Measurements from ENCODE around the gene SNX25. TPM values are rescaled to one million over a fixed set of nuclear protein-coding genes. Genes with fewer than 3 reads are reported as not detected.
A peak's percentile ranks its signal among the peaks of the same experiment; 100 is the strongest.

The SNX25 gene
- total and polyA plus RNA-seq, 10 of the 15 experiments (the other 5 are each of a cell fraction or from before 2014, with no cell fraction given), result 11.2 to 117 (median 62.8) TPM

DNA sequence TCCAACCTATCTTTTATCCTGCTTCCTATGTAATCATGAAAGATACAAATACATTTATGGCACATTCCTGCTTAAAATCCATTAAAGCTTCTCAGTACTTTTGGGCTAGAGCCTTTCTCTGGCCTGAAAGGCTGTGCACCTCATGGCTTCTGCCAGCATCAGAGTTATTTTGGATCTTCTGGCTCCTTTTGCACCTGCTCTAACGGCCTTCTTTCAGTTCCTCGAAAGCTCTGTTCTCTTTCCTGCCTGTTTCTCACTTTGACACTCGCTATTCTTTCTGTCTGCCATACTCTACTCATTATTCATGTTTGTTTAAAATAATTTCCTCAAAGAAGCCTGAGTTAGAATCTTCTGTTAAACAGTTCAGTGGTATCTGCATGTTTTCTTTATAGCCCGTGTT, 100.4 kb downstream of the SNX25 start:
- intact Hi-C loops (cut with micrococcal nuclease; ENCODE audit: unreplicated experiment), result loop anchor here (5.0 kb wide), 3 partner anchors 272 to 1042 kb away; no protein-coding TSS in a partner anchor
- no TSS peak for BruUV-seq (replicated peaks)
- Histone ChIP-seq H3K79me2 (ENCODE audit: control insufficient read depth, insufficient read depth, low read length) (peaks cover 33% of the 10 kb centered on the region), H3K4me2 (ENCODE audit: control insufficient read depth, insufficient read depth) (peak overlapping the region; percentile 78), H3K36me3 (ENCODE audit: control insufficient read depth in 2 of 2, insufficient read depth in 2 of 2, low read length in 1 of 2) (peaks cover 12 to 39% of the 10 kb centered on the region in 2 experiments), H2AFZ (ENCODE audit: control insufficient read depth, low read depth, low read length) (no peak overlapping the region), H3K9me3 (replicated peaks; ENCODE audit: control insufficient read depth, insufficient read depth, low read length) (no peaks in the 10 kb centered on the region), H3K27me3 (replicated peaks in 1 of 2; ENCODE audit: control insufficient read depth in 2 of 2, insufficient read depth in 2 of 2, low read length in 1 of 2) (no peaks in the 10 kb centered on the region), H3K4me3 (no peak overlapping the region), H3K4me1 (ENCODE audit: control insufficient read depth, insufficient read depth, low read length) (peaks cover 67% of the 10 kb centered on the region), H3K9ac (ENCODE audit: control insufficient read depth, insufficient read depth, low read length) (peak overlapping the region; percentile 78), H4K20me1 (ENCODE audit: control insufficient read depth, insufficient read depth) (no peaks in the 10 kb centered on the region), H3K27ac (ENCODE audit: control insufficient read depth, insufficient read depth) (peak overlapping the region; percentile 99)
- 0% methylated on average over 4 of the region's 4 CpGs for WGBS (ENCODE audit: insufficient coverage, insufficient replicate concordance, low lambda C conversion rate, missing lambda C conversion rate)
- FAIRE-seq (peak; percentile 77), DNase-seq (ENCODE audit: low read depth, low spot score) (peak; percentile 78), ATAC-seq (peak; percentile 66)
- ChIA-PET SMC1A (ENCODE audit: uncharacterized antibody, unreplicated experiment) (interaction anchor here (0.8 to 10.9 kb wide), 12 partner anchors 11 to 133 kb away, joined by 3 to 132 read pairs (median 10); partner anchors contain the start of genes ANKRD37, LRP2BP and SNX25), POLR2A (interaction anchor here (0.6 to 7.5 kb wide), 9 partner anchors 22 to 118 kb away, joined by 3 to 91 read pairs (median 9); partner anchors contain the start of genes ANKRD37, LRP2BP and SNX25), RAD21 (ENCODE audit: unreplicated experiment) (interaction anchor here (1.3 to 6.9 kb wide), 13 partner anchors 23 to 288 kb away, joined by 3 to 69 read pairs (median 7); partner anchors contain the start of genes ANKRD37, LRP2BP and SNX25), CTCF (interaction anchor here (0.7 to 10.2 kb wide), 6 partner anchors 9 to 125 kb away, joined by 3 to 75 read pairs (median 4); no protein-coding TSS in a partner anchor)
- in situ Hi-C loops (cut with MboI), result no loop called here
- TF ChIP-seq SUPT20H (IDR thresholded peaks at IDR 0.05; ENCODE audit: borderline replicate concordance, control insufficient read depth, low read depth, low read length), result no peak
- no peak for TF ChIP-seq ZNF622 (IDR thresholded peaks at IDR 0.05)
- TF ChIP-seq, protein P1, sequence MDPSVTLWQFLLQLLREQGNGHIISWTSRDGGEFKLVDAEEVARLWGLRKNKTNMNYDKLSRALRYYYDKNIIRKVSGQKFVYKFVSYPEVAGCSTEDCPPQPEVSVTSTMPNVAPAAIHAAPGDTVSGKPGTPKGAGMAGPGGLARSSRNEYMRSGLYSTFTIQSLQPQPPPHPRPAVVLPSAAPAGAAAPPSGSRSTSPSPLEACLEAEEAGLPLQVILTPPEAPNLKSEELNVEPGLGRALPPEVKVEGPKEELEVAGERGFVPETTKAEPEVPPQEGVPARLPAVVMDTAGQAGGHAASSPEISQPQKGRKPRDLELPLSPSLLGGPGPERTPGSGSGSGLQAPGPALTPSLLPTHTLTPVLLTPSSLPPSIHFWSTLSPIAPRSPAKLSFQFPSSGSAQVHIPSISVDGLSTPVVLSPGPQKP (IDR thresholded peaks at IDR 0.05; ENCODE audit: low read depth, low read length), result no peak
- no peak for TF ChIP-seq RCOR1 (conservative IDR thresholded peaks at IDR 0.05; ENCODE audit: low read depth, low read length)
- no peak for TF ChIP-seq ASH2L (IDR thresholded peaks at IDR 0.05; ENCODE audit: borderline replicate concordance, low read depth)
- TF ChIP-seq ZNF274 (IDR thresholded peaks at IDR 0.05; ENCODE audit: insufficient read depth, insufficient read length), result no peak
- no peak for TF ChIP-seq NFIC (IDR thresholded peaks at IDR 0.05; ENCODE audit: low read depth, low read length)
- peak; percentile 92 for TF ChIP-seq IRF4 (IDR thresholded peaks at IDR 0.05; ENCODE audit: low read depth, low read length)
- TF ChIP-seq NFYA (IDR thresholded peaks at IDR 0.05; ENCODE audit: borderline replicate concordance, low read depth, low read length), result no peak
- TF ChIP-seq MYC (IDR thresholded peaks at IDR 0.05; ENCODE audit: insufficient read depth, insufficient read length, insufficient replicate concordance, low read length, severe bottlenecking), result no peak
- TF ChIP-seq SREBF2 (IDR thresholded peaks at IDR 0.05; ENCODE audit: low read length), result no peak
- TF ChIP-seq JUND (IDR thresholded peaks at IDR 0.05; ENCODE audit: low read depth, low read length), result no peak; the same call in 1 of the 2 replicates
- TF ChIP-seq, protein P2, sequence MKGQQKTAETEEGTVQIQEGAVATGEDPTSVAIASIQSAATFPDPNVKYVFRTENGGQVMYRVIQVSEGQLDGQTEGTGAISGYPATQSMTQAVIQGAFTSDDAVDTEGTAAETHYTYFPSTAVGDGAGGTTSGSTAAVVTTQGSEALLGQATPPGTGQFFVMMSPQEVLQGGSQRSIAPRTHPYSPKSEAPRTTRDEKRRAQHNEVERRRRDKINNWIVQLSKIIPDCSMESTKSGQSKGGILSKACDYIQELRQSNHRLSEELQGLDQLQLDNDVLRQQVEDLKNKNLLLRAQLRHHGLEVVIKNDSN (IDR thresholded peaks at IDR 0.05; ENCODE audit: borderline replicate concordance, extremely low read length, insufficient read depth, low read depth, low read length), result no peak
- TF ChIP-seq, protein P3, sequence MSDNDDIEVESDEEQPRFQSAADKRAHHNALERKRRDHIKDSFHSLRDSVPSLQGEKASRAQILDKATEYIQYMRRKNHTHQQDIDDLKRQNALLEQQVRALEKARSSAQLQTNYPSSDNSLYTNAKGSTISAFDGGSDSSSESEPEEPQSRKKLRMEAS (IDR thresholded peaks at IDR 0.05; ENCODE audit: low read depth, low read length), result peak; percentile 85
- peak; percentile 79; the same call in 1 of the 2 replicates for TF ChIP-seq YY1 (IDR thresholded peaks at IDR 0.05; ENCODE audit: low read depth, low read length)
- TF ChIP-seq, protein P4, sequence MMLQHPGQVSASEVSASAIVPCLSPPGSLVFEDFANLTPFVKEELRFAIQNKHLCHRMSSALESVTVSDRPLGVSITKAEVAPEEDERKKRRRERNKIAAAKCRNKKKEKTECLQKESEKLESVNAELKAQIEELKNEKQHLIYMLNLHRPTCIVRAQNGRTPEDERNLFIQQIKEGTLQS (IDR thresholded peaks at IDR 0.05; ENCODE audit: borderline replicate concordance, extremely low read depth, low read depth, low read length), result no peak
- TF ChIP-seq SIX5 (IDR thresholded peaks at IDR 0.05; ENCODE audit: low read depth, low read length, severe bottlenecking), result no peak
- TF ChIP-seq, protein P5, sequence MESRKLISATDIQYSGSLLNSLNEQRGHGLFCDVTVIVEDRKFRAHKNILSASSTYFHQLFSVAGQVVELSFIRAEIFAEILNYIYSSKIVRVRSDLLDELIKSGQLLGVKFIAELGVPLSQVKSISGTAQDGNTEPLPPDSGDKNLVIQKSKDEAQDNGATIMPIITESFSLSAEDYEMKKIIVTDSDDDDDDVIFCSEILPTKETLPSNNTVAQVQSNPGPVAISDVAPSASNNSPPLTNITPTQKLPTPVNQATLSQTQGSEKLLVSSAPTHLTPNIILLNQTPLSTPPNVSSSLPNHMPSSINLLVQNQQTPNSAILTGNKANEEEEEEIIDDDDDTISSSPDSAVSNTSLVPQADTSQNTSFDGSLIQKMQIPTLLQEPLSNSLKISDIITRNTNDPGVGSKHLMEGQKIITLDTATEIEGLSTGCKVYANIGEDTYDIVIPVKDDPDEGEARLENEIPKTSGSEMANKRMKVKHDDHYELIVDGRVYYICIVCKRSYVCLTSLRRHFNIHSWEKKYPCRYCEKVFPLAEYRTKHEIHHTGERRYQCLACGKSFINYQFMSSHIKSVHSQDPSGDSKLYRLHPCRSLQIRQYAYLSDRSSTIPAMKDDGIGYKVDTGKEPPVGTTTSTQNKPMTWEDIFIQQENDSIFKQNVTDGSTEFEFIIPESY (IDR thresholded peaks at IDR 0.05), result no peak
